GM20000 (cell line): Measurements from ENCODE around the gene NFIC.
"Not testable (repeated sequence)": the region's sequence is repeated elsewhere in the genome, so short reads cannot be mapped to it uniquely, and the experiment has no call there.

ENCODE experiments used
- DNase-seq: peaks from one replicate; pipeline ENCODE4 v3.0.0; 2012; ENCODE audit warnings: low spot score
- TF ChIP-seq, protein P1 (sequence below): IDR thresholded peaks from 2 replicates; pipeline ENCODE4 v1.5.1; 2012; ENCODE audit warnings: mild to moderate bottlenecking, control low read depth; ENCODE audit errors: extremely low read depth, missing control alignments

NFIC gene

GRCh38 chr19:3409346-3410064 is 43.1 kb downstream of the NFIC start:
- no peak for DNase-seq
- TF ChIP-seq, protein P1, sequence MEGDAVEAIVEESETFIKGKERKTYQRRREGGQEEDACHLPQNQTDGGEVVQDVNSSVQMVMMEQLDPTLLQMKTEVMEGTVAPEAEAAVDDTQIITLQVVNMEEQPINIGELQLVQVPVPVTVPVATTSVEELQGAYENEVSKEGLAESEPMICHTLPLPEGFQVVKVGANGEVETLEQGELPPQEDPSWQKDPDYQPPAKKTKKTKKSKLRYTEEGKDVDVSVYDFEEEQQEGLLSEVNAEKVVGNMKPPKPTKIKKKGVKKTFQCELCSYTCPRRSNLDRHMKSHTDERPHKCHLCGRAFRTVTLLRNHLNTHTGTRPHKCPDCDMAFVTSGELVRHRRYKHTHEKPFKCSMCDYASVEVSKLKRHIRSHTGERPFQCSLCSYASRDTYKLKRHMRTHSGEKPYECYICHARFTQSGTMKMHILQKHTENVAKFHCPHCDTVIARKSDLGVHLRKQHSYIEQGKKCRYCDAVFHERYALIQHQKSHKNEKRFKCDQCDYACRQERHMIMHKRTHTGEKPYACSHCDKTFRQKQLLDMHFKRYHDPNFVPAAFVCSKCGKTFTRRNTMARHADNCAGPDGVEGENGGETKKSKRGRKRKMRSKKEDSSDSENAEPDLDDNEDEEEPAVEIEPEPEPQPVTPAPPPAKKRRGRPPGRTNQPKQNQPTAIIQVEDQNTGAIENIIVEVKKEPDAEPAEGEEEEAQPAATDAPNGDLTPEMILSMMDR = no peak

GRCh38 chr19:3411636-3412035 is 45.3 kb downstream of the NFIC start:
- TF ChIP-seq, protein P1 = no peak
- no peak for DNase-seq

GRCh38 chr19:3412066-3412465 is 45.7 kb downstream of the NFIC start:
- TF ChIP-seq, protein P1 = no peak
- no peak for DNase-seq

DNA sequence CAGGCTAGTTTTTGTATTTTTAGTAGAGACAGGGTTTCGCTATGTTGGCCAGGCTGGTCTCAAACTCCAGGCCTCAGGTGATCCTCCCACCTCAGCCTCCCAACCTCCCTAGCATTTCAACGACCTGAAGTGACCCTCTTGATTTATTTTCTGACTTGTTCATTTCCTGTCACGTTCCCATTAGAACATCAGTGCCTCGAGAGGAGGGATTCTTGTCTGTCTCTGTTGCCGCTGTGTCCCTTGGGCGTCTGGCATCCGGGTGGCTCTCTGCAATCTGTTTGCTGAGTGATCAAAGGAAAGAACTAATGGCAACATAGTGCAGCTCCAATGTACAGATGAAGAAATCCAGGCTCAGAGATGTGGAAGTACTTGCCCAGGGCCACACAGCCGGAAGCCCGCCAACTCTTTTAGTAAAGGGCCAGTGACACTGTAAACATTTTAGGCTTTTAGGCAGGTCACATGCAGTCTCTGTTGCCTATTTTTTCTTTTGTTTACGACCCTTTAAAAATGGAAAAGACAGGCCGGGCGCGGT is 47.5 kb downstream of the NFIC start:
- DNase-seq = no peak
- TF ChIP-seq, protein P1 = no peak

GRCh38 chr19:3415695-3416094 is 49.3 kb downstream of the NFIC start:
- TF ChIP-seq, protein P1 = no peak
- DNase-seq = no peak

DNA sequence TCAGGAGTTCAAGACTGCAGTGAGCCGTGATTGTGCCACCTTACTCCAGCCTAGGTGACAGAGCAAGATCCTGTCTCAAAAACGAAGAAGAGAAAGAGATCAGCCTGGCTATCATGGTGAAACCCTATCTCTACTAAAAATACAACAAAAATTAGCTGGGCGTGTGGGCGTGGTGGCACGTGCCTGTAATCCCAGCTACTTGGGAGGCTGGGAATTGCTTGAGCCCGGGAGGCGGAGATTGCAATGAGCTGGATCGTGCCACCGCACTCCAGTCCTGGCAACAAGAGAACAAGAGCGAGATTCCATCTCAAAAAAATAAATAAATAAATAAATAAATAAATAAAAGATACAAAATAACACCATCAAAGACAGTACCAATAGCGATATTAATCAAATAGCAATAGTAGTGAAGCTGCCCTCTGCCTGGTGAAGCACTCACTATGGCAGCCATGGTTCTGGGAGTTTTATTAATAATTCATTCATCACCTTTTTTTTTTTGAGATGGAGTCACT is 53.9 kb downstream of the NFIC start:
- TF ChIP-seq, protein P1 = no peak

GRCh38 chr19:3420909-3421619 is 54.7 kb downstream of the NFIC start:
- no peak for DNase-seq
- TF ChIP-seq, protein P1 = no peak

More for the DNA sequence above, 53.9 kb downstream of the NFIC start:
- DNase-seq = no peak

- not testable (repeated sequence) for DNase-seq
Measured at GRCh38 chr19:3421656-3422055, 55.3 kb downstream of the NFIC start.
